ENCODE data around the gene SH3PXD2B.

SH3PXD2B gene

DNA sequence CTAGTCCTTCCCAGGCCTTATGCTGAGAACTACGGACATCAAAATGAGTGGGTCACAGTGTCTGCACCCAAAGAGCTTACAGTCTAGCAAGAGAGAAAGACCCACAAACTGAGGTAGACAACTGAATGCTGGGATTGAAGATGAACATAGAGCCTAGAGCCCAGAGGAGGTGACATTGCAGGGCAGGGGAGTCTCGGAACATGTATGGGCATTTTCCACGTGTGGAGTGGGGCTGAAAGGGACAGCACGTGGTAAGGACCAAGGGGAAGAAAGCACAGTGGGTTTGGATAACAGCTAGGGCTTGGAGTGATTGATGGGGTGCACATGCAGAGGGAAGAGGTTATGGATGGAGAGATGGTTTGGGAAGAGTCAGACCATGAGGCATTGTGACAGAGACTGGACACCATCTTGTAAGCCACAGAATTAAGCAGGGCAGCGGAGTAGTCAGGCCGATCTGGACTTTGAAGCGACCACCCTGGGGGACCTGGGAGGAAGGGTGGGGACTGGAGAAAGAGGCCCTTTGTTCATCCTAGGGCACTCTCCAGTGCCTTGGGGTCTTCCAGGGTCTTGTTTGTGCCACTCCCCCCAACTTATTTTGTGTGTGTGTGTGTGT is 47.5 kb upstream of the SH3PXD2B start:
- no peaks in the 10 kb centered on the region for H3K36me3 ChIP-seq (ENCODE audit: insufficient read depth, low read length)
- no peaks in the 10 kb centered on the region for H3K79me2 ChIP-seq (ENCODE audit: insufficient read depth, low read length)
- H3K27ac ChIP-seq (ENCODE audit: low read length) = no peak overlapping the region
- H3K27me3 ChIP-seq (ENCODE audit: insufficient read depth, low read length, poor library complexity) = peaks cover 7% of the 10 kb centered on the region
- no peak overlapping the region for H3K4me2 ChIP-seq (ENCODE audit: insufficient read depth, low read length)
- TF ChIP-seq EZH2 (IDR thresholded peaks at IDR 0.05; ENCODE audit: borderline replicate concordance, low read depth, low read length, severe bottlenecking) = no peak
- TF ChIP-seq, protein P1, sequence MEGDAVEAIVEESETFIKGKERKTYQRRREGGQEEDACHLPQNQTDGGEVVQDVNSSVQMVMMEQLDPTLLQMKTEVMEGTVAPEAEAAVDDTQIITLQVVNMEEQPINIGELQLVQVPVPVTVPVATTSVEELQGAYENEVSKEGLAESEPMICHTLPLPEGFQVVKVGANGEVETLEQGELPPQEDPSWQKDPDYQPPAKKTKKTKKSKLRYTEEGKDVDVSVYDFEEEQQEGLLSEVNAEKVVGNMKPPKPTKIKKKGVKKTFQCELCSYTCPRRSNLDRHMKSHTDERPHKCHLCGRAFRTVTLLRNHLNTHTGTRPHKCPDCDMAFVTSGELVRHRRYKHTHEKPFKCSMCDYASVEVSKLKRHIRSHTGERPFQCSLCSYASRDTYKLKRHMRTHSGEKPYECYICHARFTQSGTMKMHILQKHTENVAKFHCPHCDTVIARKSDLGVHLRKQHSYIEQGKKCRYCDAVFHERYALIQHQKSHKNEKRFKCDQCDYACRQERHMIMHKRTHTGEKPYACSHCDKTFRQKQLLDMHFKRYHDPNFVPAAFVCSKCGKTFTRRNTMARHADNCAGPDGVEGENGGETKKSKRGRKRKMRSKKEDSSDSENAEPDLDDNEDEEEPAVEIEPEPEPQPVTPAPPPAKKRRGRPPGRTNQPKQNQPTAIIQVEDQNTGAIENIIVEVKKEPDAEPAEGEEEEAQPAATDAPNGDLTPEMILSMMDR (IDR thresholded peaks at IDR 0.05; ENCODE audit: borderline replicate concordance, extremely low read depth, low read length, poor library complexity, severe bottlenecking) = no peak
- no peaks in the 10 kb centered on the region for H3K4me1 ChIP-seq (ENCODE audit: insufficient read depth, low read length)
- no peak overlapping the region for H3K9ac ChIP-seq (ENCODE audit: low read depth, low read length)
- 0 out of 2 replicates have a peak, but pooled peaks cover 3% of the 10 kb centered on the region for H4K20me1 ChIP-seq (ENCODE audit: insufficient read depth, low read length)
- ATAC-seq (ENCODE audit: insufficient read depth, low read depth) (no peak), DNase-seq (no peak)
- H3K4me3 ChIP-seq (ENCODE audit: low read depth in 1 of 2, low read length in 2 of 2) = no peak overlapping the region
- H2AFZ ChIP-seq (ENCODE audit: low read depth, low read length) = no peak overlapping the region
- no peaks in the 10 kb centered on the region for H3K9me3 ChIP-seq (ENCODE audit: insufficient read depth, low read length, severe bottlenecking)

DNA sequence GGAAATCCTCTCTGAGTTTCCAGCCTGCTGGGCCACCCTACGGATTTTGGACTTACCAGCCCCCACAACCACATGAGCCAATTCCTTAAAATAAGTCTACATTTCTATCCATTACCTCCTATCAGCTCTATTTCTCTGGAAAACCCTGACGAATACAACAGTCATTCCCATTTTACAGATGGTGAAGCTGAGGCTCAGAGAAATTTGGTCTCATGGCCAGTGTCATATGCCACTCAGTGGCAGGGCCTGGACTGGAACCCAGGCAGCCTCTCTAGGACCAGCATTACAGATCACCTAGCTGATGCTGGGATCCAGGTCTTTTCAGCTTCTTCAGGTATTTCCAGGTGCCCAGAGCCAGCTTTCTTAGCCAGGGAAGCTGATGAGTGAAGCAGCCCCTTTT is 45.0 kb upstream of the SH3PXD2B start:
- H3K4me2 ChIP-seq (ENCODE audit: insufficient read depth, low read length) = no peak overlapping the region
- H3K9ac ChIP-seq (ENCODE audit: low read depth, low read length) = no peak overlapping the region
- TF ChIP-seq EZH2 (IDR thresholded peaks at IDR 0.05; ENCODE audit: borderline replicate concordance, low read depth, low read length, severe bottlenecking) = no peak
- TF ChIP-seq, protein P1 (IDR thresholded peaks at IDR 0.05; ENCODE audit: borderline replicate concordance, extremely low read depth, low read length, poor library complexity, severe bottlenecking) = no peak
- no peak for DNase-seq
- H3K27me3 ChIP-seq (ENCODE audit: insufficient read depth, low read length, poor library complexity) = peaks cover 30% of the 10 kb centered on the region
- H2AFZ ChIP-seq (ENCODE audit: low read depth, low read length) = no peak overlapping the region
- H3K4me3 ChIP-seq (ENCODE audit: low read depth in 1 of 2, low read length in 2 of 2) = no peak overlapping the region
- 0 out of 2 replicates have a peak, but pooled peaks cover 2% of the 10 kb centered on the region for H4K20me1 ChIP-seq (ENCODE audit: insufficient read depth, low read length)
- H3K4me1 ChIP-seq (ENCODE audit: insufficient read depth, low read length) = no peaks in the 10 kb centered on the region
- no peaks in the 10 kb centered on the region for H3K79me2 ChIP-seq (ENCODE audit: insufficient read depth, low read length)
- no peak overlapping the region for H3K27ac ChIP-seq (ENCODE audit: low read length)
- no peaks in the 10 kb centered on the region for H3K36me3 ChIP-seq (ENCODE audit: insufficient read depth, low read length)
- ATAC-seq (ENCODE audit: insufficient read depth, low read depth) = no peak
- no peaks in the 10 kb centered on the region for H3K9me3 ChIP-seq (ENCODE audit: insufficient read depth, low read length, severe bottlenecking)

DNA sequence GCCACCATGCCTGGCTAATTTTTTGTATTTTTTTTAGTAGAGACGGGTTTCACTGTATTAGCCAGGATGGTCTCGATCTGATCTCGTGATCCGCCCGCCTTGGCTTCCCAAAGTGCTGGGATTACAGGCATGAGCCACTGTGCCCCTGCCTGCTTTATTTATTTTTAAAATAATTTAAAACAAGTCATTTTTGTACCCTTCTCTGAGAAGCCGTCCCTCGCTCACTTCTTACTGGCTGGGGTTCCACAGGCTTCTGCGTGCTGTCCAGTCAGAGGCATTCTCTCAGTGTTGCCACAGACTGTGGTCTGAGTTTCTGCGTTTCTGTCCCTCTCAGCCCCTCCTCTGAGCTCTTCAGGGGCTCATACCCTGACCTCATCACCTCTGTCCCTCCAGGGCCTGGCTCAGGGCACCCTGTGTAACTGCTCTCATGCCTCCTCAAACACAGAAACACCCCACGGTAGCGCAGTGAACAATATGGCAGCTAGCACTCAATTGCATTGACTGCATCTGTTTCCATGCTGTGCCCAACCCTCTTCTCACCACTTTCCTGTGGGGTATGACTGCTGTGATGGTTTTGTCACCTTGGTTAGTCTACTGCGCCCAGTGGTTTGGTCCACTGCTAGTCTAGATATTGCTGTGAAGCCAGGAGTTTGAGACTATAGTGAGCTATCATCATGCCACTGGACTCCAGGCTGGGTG is 44.3 kb upstream of the SH3PXD2B start:
- Histone ChIP-seq H3K4me2 (ENCODE audit: insufficient read depth, low read length) (no peak overlapping the region), H3K4me3 (ENCODE audit: low read depth in 1 of 2, low read length in 2 of 2) (no peak overlapping the region), H3K27ac (ENCODE audit: low read length) (no peak overlapping the region), H3K4me1 (ENCODE audit: insufficient read depth, low read length) (no peaks in the 10 kb centered on the region), H3K9me3 (ENCODE audit: insufficient read depth, low read length, severe bottlenecking) (no peaks in the 10 kb centered on the region), H3K36me3 (ENCODE audit: insufficient read depth, low read length) (no peaks in the 10 kb centered on the region), H3K79me2 (ENCODE audit: insufficient read depth, low read length) (no peaks in the 10 kb centered on the region), H3K27me3 (ENCODE audit: insufficient read depth, low read length, poor library complexity) (peaks cover 30% of the 10 kb centered on the region), H2AFZ (ENCODE audit: low read depth, low read length) (no peak overlapping the region), H3K9ac (ENCODE audit: low read depth, low read length) (no peak overlapping the region), H4K20me1 (ENCODE audit: insufficient read depth, low read length) (no peaks in the 10 kb centered on the region)
- TF ChIP-seq, protein P1 (IDR thresholded peaks at IDR 0.05; ENCODE audit: borderline replicate concordance, extremely low read depth, low read length, poor library complexity, severe bottlenecking) = no peak
- ATAC-seq (ENCODE audit: insufficient read depth, low read depth) (no peak), DNase-seq (no peak)

All from DND-41 (cell line).